SK-N-SH (cell line): ENCODE measurements around the gene C2orf69. TPM values are rescaled to one million over a fixed set of nuclear protein-coding genes. Genes with fewer than 3 reads are reported as not detected.
A peak's percentile ranks its signal among the peaks of the same experiment; 100 is the strongest.

Experiments
- CTCF ChIA-PET: fragments of 300-600, 350-600 bp; formaldehyde crosslinking; extraction: SDS; loops from one replicate; lab custom pipeline; 2021; lab: Yijun Ruan, JAX
- POLR2A ChIA-PET: fragments of 350-600 bp; sonication (Branson Sonifier 250); formaldehyde crosslinking; extraction: SDS; loops from one replicate; lab custom pipeline; 2020; ENCODE audit warnings: antibody characterized with exemption, inconsistent platforms; lab: Yijun Ruan, JAX
- DNase-seq: peaks from one replicate; pipeline ENCODE4 v3.0.0; 2012
- H2AFZ ChIP-seq: fragments of 200-600 bp; sonication (generic); 2 replicates; pipeline ENCODE4 v1.8.1; 2016; ENCODE audit warnings: antibody characterized with exemption, mild to moderate bottlenecking, low read depth
- H3F3A ChIP-seq: fragments of 200-600 bp; sonication (generic); replicated peaks from 2 replicates; pipeline ENCODE3; 2016; ENCODE audit warnings: antibody characterized with exemption, mild to moderate bottlenecking; ENCODE audit not compliant: insufficient read depth
- H3K27ac ChIP-seq, 2 experiments: fragments of 200-500 bp in 1 of 2; fragments of 200-600 bp in 1 of 2; sonication (Bioruptor generic) in 1 of 2; sonication (generic), shearing (Covaris generic) in 1 of 2; 2 replicates each; pipeline versions ENCODE4 v1.5.1 to v1.6.1; 2014 to 2016; ENCODE audit warnings: low read depth in 2 of 2, inconsistent platforms in 1 of 2, low read length in 1 of 2, mild to moderate bottlenecking in 1 of 2, mixed read lengths in 1 of 2
- H3K27me3 ChIP-seq: fragments of 200-600 bp; sonication (generic), shearing (Covaris generic); 2 replicates; pipeline ENCODE4 v1.6.1; 2016; ENCODE audit warnings: mixed run types; ENCODE audit not compliant: insufficient read depth
- H3K36me3 ChIP-seq, 2 experiments: fragments of 200-500 bp in 1 of 2; fragments of 200-600 bp in 1 of 2; sonication (Bioruptor generic) in 1 of 2; sonication (generic) in 1 of 2; replicated peaks in 1 of 2; 2 replicates each; pipeline versions ENCODE3 to v1.5.1; 2014 to 2016; ENCODE audit warnings: low read length in 1 of 2, mild to moderate bottlenecking in 1 of 2; ENCODE audit not compliant: insufficient read depth in 2 of 2, control insufficient read depth in 1 of 2
- H3K4me1 ChIP-seq, 2 experiments: fragments of 200-500 bp in 1 of 2; fragments of 200-600 bp in 1 of 2; sonication (Bioruptor generic) in 1 of 2; sonication (generic), shearing (Covaris generic) in 1 of 2; 2 replicates each; pipeline versions ENCODE4 v1.5.1 to v1.6.1; 2014 to 2016; ENCODE audit warnings: low read depth in 1 of 2, low read length in 1 of 2, mixed run types in 1 of 2; ENCODE audit not compliant: insufficient read depth in 2 of 2, control insufficient read depth in 1 of 2
- H3K4me2 ChIP-seq: fragments of 200-600 bp; sonication (generic), shearing (Covaris generic); 2 replicates; pipeline ENCODE4 v1.6.1; 2017; ENCODE audit warnings: mixed run types
- H3K4me3 ChIP-seq, 2 experiments: fragments of 200-500 bp in 1 of 2; fragments of 200-600 bp in 1 of 2; sonication (Bioruptor generic) in 1 of 2; sonication (generic), shearing (Covaris generic) in 1 of 2; 2 replicates each; pipeline versions ENCODE4 v1.5.1 to v1.8.1; 2014 to 2016; ENCODE audit warnings: low read depth in 2 of 2, inconsistent platforms in 1 of 2, low read length in 1 of 2, mild to moderate bottlenecking in 1 of 2, mixed read lengths in 1 of 2, moderate library complexity in 1 of 2
- H3K79me2 ChIP-seq: fragments of 200-600 bp; sonication (generic); 2 replicates; pipeline ENCODE4 v1.8.1; 2017; ENCODE audit warnings: mild to moderate bottlenecking; ENCODE audit not compliant: insufficient read depth
- H3K9ac ChIP-seq: fragments of 200-600 bp; sonication (generic); 2 replicates; pipeline ENCODE4 v1.6.1; 2017; ENCODE audit warnings: mixed run types
- H3K9me2 ChIP-seq: fragments of 200-600 bp; sonication (generic); 2 replicates; pipeline ENCODE4 v1.6.1; 2017; ENCODE audit warnings: mixed run types
- H3K9me3 ChIP-seq: fragments of 200-600 bp; sonication (generic); 2 replicates; pipeline ENCODE4 v1.6.1; 2017; ENCODE audit warnings: mixed run types, mild to moderate bottlenecking, moderate library complexity
- H4K20me1 ChIP-seq: fragments of 200-600 bp; sonication (generic); 2 replicates; pipeline ENCODE4 v1.6.1; 2017; ENCODE audit warnings: mild to moderate bottlenecking, mixed run types; ENCODE audit not compliant: insufficient read depth
- CHD2 ChIP-seq: fragments of 150-350 bp; IDR thresholded peaks from 2 replicates; pipeline ENCODE4 v1.6.1; 2018; ENCODE audit warnings: low read length; ENCODE audit not compliant: partially characterized antibody
- EP300 ChIP-seq, 2 experiments: IDR thresholded peaks; 2 replicates each; pipeline versions ENCODE4 v1.4.0 to v1.6.1; 2012; ENCODE audit warnings: borderline replicate concordance in 1 of 2, low read depth in 1 of 2, low read length in 1 of 2
- EZH2phosphoT487 ChIP-seq: fragments of 200-600 bp; sonication (generic); IDR thresholded peaks from 2 replicates; pipeline ENCODE4 v1.6.1; 2017; ENCODE audit warnings: low read depth, mixed run types, mild to moderate bottlenecking, antibody characterized with exemption, moderate library complexity, borderline replicate concordance
- FOSL2 ChIP-seq: IDR thresholded peaks from 2 replicates; pipeline ENCODE4 v1.4.0; 2012; ENCODE audit warnings: low read depth, mild to moderate bottlenecking, moderate library complexity, borderline replicate concordance
- FOXJ3 ChIP-seq: sonication (generic); formaldehyde crosslinking; IDR thresholded peaks from 2 replicates; pipeline ENCODE4 v1.5.1; 2020; ENCODE audit warnings: mild to moderate bottlenecking, missing genetic modification reagents
- FOXM1 ChIP-seq: IDR thresholded peaks from 2 replicates; pipeline ENCODE4 v1.4.0; 2012; ENCODE audit warnings: low read depth, mild to moderate bottlenecking
- JUND ChIP-seq: IDR thresholded peaks from 2 replicates; pipeline ENCODE4 v1.4.0; 2012
- MEF2A ChIP-seq: IDR thresholded peaks from 2 replicates; pipeline ENCODE4 v1.4.0; 2012; ENCODE audit warnings: low read depth, borderline replicate concordance
- NFIC ChIP-seq: IDR thresholded peaks from 2 replicates; pipeline ENCODE4 v1.4.0; 2012; ENCODE audit warnings: borderline replicate concordance
- POLR2AphosphoS5 ChIP-seq: IDR thresholded peaks from 2 replicates; pipeline ENCODE4 v1.6.1; 2012; ENCODE audit warnings: low read depth, low read length
- RCOR1 ChIP-seq: fragments of 150-350 bp; IDR thresholded peaks from 2 replicates; pipeline ENCODE4 v1.6.1; 2017; ENCODE audit warnings: antibody characterized with exemption, low read length
- RFX5 ChIP-seq: IDR thresholded peaks from 2 replicates; pipeline ENCODE4 v1.6.1; 2012; ENCODE audit warnings: mild to moderate bottlenecking, improper control_type of control experiment, low read length
- SIN3A ChIP-seq: IDR thresholded peaks from 2 replicates; pipeline ENCODE4 v1.6.1; 2012; ENCODE audit warnings: low read depth, mild to moderate bottlenecking, low read length, moderate library complexity, borderline replicate concordance
- SMC3 ChIP-seq: IDR thresholded peaks from 2 replicates; pipeline ENCODE4 v1.6.1; 2012; ENCODE audit warnings: low read depth, low read length, improper control_type of control experiment
- TAF1 ChIP-seq: IDR thresholded peaks from 2 replicates; pipeline ENCODE4 v1.6.1; 2012; ENCODE audit warnings: low read depth, mild to moderate bottlenecking, low read length, moderate library complexity, borderline replicate concordance
- YY1 ChIP-seq: IDR thresholded peaks from 2 replicates; pipeline ENCODE4 v1.4.0; 2012; ENCODE audit warnings: low read depth, mild to moderate bottlenecking
- WGBS: methylation state at CpG from one replicate; pipeline ENCODE4 v1.1.6; 2017; ENCODE audit warnings: low lambda C conversion rate; 5-methylcytosine and 5-hydroxymethylcytosine counted together
- polyA plus RNA-seq, 3 experiments: library from polyadenylated mRNA; depleted of rRNA; stranded (reverse); fragments of >200 nt; gene quantifications; 2 replicates each; pipeline ENCODE4 v1.2.3, GENCODE V29; 2012
- TF ChIP-seq, protein P1 (sequence below): IDR thresholded peaks from 2 replicates; pipeline ENCODE4; 2012
- TF ChIP-seq, protein P2 (sequence below): IDR thresholded peaks from 2 replicates; pipeline ENCODE4 v1.4.0; 2012; ENCODE audit warnings: low read depth
- TF ChIP-seq, protein P3 (sequence below): fragments of 150-350 bp; IDR thresholded peaks from 2 replicates; pipeline ENCODE4 v1.6.1; 2016; ENCODE audit warnings: mild to moderate bottlenecking, low read depth, low read length
- TF ChIP-seq, protein P4 (sequence below): fragments of 150-350 bp; IDR thresholded peaks from 2 replicates; pipeline ENCODE4 v1.6.1; 2017; ENCODE audit warnings: antibody characterized with exemption, low read length, low read depth, borderline replicate concordance
- TF ChIP-seq, protein P5 (sequence below): IDR thresholded peaks from 2 replicates; pipeline ENCODE4 v1.6.1; 2012; ENCODE audit warnings: mild to moderate bottlenecking, low read depth, low read length, moderate library complexity

The C2orf69 gene, protein sequence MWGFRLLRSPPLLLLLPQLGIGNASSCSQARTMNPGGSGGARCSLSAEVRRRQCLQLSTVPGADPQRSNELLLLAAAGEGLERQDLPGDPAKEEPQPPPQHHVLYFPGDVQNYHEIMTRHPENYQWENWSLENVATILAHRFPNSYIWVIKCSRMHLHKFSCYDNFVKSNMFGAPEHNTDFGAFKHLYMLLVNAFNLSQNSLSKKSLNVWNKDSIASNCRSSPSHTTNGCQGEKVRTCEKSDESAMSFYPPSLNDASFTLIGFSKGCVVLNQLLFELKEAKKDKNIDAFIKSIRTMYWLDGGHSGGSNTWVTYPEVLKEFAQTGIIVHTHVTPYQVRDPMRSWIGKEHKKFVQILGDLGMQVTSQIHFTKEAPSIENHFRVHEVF
- polyA plus RNA-seq (2012; rRNA removed), result 1.8 and 2.2 TPM in 2 replicates
- polyA plus RNA-seq (2012; cell fraction: cytosol; rRNA removed), result 3.0 and 3.5 TPM in 2 replicates
- 1.2 and 1.3 TPM in 2 replicates for polyA plus RNA-seq (2012; cell fraction: nucleus; rRNA removed)

DNA sequence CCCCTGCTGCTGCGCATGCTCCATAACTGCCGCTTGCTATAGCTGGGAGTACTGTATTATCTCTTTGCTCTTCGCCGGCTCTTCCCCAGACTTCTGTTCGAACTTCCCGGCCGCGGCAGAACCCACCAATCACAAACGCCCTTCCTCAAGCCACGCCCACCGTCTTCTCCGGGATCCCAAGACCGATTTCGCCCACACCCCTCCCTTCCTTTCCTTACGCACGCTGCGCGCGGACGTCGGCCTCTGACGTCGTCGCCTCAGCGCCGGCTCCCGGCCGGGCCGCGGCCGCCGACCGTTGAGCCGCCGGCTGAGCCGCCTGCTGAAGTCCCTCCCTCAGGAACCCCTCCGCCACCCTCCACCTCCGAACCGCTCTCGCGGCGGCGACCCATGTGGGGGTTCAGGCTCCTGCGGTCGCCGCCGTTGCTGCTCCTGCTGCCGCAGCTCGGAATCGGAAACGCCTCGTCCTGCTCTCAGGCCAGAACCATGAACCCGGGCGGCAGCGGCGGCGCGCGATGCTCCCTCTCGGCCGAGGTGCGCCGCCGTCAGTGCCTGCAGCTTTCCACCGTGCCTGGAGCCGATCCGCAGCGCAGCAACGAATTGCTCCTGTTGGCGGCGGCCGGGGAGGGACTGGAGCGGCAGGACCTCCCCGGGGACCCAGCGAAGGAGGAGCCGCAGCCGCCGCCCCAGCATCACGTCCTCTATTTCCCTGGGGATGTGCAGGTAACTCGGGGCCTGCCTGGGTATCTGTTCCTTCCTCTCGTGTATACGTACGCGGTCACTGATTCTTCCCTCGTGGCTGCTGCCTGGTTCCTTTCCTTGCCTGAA lies at the start of gene C2orf69:
TSS of gene C2orf69 (plus strand) at position 242 of the 825 bp plus-strand sequence. CDS start at position 388, 146 bp downstream.
- POLR2A ChIA-PET, result no interaction called here
- H3K27ac ChIP-seq, result peak within 1 kb of the TSS; percentile 88 to 94
- H3K4me3 ChIP-seq, result peak within 1 kb of the TSS; percentile 94 to 97
- 2% methylated on average over 38 of the region's 85 CpGs for WGBS
- peaks cover 9% of the 10 kb centered on the region for H3F3A ChIP-seq
- CTCF ChIA-PET, result interaction anchor here (1.0 kb wide), 1 partner anchor 11 kb away, joined by 3 read pairs; no protein-coding TSS in a partner anchor
- H3K9me3 ChIP-seq, result no peaks in the 10 kb centered on the region
- H3K4me1 ChIP-seq, result peaks cover 3 to 4% of the 10 kb centered on the region in 2 experiments; a peak in 3 of 4 replicates
- peak within 1 kb of the TSS; percentile 87 for H3K9ac ChIP-seq
- peak; percentile 95 for DNase-seq
- peak within 1 kb of the TSS; percentile 97 for H2AFZ ChIP-seq
- peaks cover 44% of the 10 kb centered on the region for H3K79me2 ChIP-seq
- no peaks in the 10 kb centered on the region for H3K27me3 ChIP-seq
- peak within 1 kb of the TSS; percentile 89 for H3K4me2 ChIP-seq
- peaks cover 0 to 15% of the 10 kb centered on the region in 2 experiments for H3K36me3 ChIP-seq
- H3K9me2 ChIP-seq, result no peaks in the 10 kb centered on the region
- peaks cover 16% of the 10 kb centered on the region for H4K20me1 ChIP-seq
- TF ChIP-seq FOXM1, result peak; percentile 68; the same call in 1 of the 2 replicates
- TF ChIP-seq NFIC, result no peak
- TF ChIP-seq SMC3, result no peak
- TF ChIP-seq, protein P1, sequence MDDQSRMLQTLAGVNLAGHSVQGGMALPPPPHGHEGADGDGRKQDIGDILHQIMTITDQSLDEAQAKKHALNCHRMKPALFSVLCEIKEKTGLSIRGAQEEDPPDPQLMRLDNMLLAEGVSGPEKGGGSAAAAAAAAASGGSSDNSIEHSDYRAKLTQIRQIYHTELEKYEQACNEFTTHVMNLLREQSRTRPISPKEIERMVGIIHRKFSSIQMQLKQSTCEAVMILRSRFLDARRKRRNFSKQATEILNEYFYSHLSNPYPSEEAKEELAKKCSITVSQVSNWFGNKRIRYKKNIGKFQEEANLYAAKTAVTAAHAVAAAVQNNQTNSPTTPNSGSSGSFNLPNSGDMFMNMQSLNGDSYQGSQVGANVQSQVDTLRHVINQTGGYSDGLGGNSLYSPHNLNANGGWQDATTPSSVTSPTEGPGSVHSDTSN, result peak; percentile 33; the same call in 1 of the 2 replicates
- TF ChIP-seq EP300 (IDR thresholded peaks at IDR 0.05; ENCODE audit: borderline replicate concordance in 1 of 2, low read depth in 1 of 2, low read length in 1 of 2), result peak in 1 of 2 experiments; percentile 31; a peak in 2 of 4 replicates
- peak; percentile 93 for TF ChIP-seq SIN3A
- TF ChIP-seq EZH2phosphoT487, result no peak
- TF ChIP-seq YY1, result peak; percentile 2; the same call in 1 of the 2 replicates
- TF ChIP-seq, protein P2, sequence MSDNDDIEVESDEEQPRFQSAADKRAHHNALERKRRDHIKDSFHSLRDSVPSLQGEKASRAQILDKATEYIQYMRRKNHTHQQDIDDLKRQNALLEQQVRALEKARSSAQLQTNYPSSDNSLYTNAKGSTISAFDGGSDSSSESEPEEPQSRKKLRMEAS, result peak; percentile 74
- peak; percentile 77; the same call in 1 of the 2 replicates for TF ChIP-seq POLR2AphosphoS5
- TF ChIP-seq, protein P3, sequence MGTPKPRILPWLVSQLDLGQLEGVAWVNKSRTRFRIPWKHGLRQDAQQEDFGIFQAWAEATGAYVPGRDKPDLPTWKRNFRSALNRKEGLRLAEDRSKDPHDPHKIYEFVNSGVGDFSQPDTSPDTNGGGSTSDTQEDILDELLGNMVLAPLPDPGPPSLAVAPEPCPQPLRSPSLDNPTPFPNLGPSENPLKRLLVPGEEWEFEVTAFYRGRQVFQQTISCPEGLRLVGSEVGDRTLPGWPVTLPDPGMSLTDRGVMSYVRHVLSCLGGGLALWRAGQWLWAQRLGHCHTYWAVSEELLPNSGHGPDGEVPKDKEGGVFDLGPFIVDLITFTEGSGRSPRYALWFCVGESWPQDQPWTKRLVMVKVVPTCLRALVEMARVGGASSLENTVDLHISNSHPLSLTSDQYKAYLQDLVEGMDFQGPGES, result no peak
- TF ChIP-seq, protein P4, sequence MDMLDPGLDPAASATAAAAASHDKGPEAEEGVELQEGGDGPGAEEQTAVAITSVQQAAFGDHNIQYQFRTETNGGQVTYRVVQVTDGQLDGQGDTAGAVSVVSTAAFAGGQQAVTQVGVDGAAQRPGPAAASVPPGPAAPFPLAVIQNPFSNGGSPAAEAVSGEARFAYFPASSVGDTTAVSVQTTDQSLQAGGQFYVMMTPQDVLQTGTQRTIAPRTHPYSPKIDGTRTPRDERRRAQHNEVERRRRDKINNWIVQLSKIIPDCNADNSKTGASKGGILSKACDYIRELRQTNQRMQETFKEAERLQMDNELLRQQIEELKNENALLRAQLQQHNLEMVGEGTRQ, result no peak
- TF ChIP-seq MEF2A, result no peak
- TF ChIP-seq CHD2, result peak; percentile 59
- no peak for TF ChIP-seq RCOR1
- no peak for TF ChIP-seq FOSL2
- TF ChIP-seq JUND, result no peak
- peak; percentile 48; the same call in 1 of the 2 replicates for TF ChIP-seq FOXJ3 (CRISPR knock-in tag)
- TF ChIP-seq RFX5, result 0 out of 2 replicates have a peak, but pooled peaks have one; percentile 24
- TF ChIP-seq, protein P5, sequence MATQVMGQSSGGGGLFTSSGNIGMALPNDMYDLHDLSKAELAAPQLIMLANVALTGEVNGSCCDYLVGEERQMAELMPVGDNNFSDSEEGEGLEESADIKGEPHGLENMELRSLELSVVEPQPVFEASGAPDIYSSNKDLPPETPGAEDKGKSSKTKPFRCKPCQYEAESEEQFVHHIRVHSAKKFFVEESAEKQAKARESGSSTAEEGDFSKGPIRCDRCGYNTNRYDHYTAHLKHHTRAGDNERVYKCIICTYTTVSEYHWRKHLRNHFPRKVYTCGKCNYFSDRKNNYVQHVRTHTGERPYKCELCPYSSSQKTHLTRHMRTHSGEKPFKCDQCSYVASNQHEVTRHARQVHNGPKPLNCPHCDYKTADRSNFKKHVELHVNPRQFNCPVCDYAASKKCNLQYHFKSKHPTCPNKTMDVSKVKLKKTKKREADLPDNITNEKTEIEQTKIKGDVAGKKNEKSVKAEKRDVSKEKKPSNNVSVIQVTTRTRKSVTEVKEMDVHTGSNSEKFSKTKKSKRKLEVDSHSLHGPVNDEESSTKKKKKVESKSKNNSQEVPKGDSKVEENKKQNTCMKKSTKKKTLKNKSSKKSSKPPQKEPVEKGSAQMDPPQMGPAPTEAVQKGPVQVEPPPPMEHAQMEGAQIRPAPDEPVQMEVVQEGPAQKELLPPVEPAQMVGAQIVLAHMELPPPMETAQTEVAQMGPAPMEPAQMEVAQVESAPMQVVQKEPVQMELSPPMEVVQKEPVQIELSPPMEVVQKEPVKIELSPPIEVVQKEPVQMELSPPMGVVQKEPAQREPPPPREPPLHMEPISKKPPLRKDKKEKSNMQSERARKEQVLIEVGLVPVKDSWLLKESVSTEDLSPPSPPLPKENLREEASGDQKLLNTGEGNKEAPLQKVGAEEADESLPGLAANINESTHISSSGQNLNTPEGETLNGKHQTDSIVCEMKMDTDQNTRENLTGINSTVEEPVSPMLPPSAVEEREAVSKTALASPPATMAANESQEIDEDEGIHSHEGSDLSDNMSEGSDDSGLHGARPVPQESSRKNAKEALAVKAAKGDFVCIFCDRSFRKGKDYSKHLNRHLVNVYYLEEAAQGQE, result no peak
- peak; percentile 58 for TF ChIP-seq TAF1
